HK-2 (cell line): Measurements from ENCODE around the gene SLC25A21.
"Not testable (repeated sequence)": the region's sequence is repeated elsewhere in the genome, so short reads cannot be mapped to it uniquely, and the experiment has no call there.

ENCODE experiments used
- DNase-seq: peaks from one replicate; pipeline ENCODE4 v3.0.0-alpha.2; 2018; ENCODE audit not compliant: unreplicated experiment

The SLC25A21 gene

GRCh38 chr14:37088356-37089215 is 83.8 kb downstream of the SLC25A21 start:
- DNase-seq: no peak

GRCh38 chr14:37087520-37087919 is 84.9 kb downstream of the SLC25A21 start:
- DNase-seq: no peak

DNA sequence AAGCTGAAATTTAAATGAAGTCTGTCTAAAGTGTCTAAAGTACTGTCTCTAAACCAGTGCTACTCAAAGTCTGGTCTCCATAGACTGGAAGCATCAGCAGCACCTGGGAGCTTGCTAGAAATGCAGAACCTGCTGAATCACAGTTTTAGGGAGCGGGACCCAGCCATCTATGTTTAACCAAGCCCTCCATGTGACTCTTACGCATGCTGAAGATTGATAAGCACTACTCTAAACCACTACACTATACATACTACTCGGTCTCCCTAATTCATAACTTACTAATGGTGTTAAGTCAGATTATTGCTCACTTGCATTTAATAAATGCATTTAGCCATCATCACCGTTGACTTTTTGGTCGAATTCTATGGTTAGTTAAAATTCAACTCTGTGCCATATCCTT is 88.8 kb downstream of the SLC25A21 start:
- no peak for DNase-seq

DNA sequence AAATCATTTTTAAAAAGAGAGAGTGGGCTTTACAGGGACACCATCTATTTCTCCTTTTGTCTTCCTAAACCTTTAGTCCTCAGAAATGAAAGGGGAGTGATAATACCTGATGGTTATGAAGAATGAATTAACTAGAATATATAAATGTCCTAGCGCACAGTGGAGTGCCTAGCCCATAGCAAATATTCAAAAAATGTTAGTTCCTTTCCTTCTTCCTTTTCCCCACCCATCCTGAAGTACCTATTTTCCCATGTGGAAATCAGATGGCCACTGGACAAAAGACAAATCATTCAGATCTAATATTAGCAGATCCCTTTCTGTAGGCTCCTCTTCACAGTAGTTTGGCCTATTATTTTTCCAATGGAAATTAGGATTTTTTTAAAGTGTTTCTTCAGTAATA is 90.0 kb downstream of the SLC25A21 start:
- no peak for DNase-seq

DNA sequence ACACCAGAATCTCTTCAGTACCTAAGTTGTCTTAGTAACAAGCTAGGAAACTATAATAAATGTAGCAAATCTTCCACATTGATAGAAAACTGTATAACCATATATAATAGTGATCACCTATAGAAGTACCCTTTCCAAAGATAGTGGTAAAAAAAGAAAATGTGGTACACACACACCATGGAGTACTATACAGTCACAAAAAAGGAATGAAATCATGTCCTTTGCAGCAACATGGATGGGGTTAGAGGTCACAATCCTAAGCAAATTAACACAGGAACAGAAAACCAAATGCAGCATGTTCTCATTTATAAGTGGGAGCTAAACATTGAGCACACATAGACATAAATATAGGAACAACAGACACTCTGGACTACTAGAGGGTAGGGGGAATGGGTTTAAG is 90.5 kb downstream of the SLC25A21 start:
- DNase-seq: no peak

GRCh38 chr14:37081218-37081617 is 91.2 kb downstream of the SLC25A21 start:
- DNase-seq: peak; percentile 34

GRCh38 chr14:37078131-37078530 is 94.3 kb downstream of the SLC25A21 start:
- DNase-seq: no peak

DNA sequence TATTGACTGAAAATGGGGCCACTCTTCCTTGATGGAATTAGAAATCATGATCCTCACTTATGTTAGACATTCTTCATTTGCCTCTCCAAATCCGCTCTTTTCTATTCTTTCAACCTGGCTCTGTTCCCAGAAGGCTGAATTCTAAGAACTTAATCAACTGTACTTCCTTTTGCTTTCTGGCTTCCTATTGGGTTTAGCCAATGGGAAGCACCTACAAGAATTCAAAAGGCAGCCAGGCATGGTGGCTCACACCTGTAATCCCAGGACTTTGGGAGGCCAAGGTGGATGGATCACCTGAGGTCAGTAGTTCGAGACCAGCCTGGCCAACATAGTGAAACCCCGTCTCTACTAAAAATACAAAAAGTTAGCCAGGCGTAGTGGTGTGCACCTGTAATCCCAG is 98.1 kb downstream of the SLC25A21 start:
- not testable (repeated sequence) for DNase-seq

DNA sequence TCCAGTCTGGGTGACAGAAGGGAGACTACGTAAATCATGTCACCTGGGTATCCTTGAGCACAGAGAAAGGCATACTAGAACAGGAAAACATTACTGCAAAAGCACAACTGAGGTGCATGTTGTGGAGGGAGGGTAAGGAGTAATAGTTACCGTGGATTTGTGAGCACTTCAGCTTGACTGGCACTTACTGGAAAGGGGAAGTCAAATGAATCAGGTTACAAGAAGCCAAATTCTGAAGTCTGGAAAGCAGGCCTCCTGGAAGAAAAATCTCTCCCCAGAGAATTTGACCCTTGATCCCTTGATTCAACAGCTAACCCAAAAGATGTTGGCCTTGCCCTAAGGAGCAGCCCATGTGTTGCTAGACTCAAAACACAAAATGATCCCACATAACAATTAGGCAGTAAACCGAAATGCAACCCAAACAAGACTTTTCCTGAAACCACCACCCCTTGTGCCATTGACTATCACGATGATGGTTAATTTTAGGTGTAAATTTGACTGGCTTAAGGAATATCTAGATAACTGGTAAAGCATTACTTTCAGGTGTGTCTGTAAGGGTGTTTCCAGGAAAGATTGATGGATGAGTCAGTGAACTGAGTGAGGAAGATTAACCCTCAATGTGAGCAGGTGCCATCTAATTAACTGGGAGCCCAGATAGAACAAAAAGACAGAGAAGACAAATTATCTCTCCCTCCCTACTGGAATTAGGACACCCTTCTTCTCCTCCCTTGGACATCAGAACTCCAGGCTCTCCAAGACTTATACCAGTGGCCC is 108.8 kb downstream of the SLC25A21 start:
- DNase-seq: no peak

DNA sequence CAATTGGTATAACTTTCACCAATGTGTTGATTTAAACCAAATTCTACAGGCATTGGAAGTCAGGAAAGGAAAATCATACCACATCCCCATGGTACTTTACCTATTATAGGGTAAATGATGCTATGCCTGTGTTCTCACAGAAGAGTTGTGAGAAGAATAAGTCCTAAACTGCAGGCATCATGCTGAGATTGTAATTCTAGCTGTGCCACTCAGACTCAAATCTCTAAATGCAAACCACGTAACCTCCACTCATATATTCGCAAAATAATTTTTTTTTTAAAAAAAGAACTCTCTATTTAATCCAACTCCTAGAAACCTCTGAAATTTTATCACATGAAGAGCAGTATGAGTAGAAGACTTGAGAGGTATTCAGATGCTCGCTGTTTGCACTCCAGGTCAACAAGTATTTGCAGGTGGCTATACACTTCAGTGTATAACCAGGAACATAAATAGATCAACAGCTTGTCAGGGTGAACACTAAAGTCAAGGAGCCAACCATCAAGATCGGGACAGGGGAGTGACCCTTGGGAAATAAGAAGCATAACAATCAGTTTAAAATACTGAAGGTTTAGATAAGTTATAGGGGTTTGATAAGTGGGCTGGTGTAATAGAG is 110.1 kb downstream of the SLC25A21 start:
- DNase-seq: no peak

- DNase-seq: no peak
Measured at GRCh38 chr14:37061697-37062096, 110.7 kb downstream of the SLC25A21 start.

DNA sequence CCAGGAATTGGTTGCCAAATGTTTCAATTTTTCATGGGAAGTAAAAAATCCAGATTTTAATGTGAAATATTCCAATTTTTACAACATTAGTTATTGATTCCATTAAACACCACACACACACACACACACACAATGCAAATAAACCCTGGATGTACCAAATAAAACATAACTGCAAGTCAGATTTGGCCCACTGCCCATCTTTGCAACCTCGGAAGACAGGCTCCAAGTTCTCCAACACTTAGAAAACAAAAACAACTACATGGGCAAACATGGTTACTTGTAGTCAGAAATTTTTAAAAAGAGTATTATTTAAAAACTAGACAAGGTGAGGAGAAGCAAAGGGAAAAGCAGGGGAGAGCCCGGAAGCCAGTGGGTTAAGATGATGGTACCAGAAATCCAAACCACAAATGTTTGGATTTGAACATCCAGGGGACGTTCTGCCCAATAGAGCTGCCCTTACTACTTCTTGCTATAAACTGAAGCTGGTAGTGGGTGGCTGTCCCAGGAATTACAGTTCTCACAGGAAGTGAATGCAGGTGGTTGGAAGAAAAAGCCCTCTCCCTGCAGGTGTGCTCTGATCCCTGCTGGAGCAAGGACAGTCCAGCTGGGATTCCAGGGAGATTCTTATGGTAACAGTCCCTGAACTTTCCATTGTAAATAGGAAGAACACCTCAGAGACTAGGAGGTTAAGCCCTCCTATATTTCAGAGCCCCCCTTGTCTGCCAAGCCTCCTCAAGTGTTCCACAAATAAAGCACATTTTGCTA is 111.7 kb downstream of the SLC25A21 start:
- no peak for DNase-seq

GRCh38 chr14:37057776-37058175 is 114.6 kb downstream of the SLC25A21 start:
- DNase-seq: no peak

- no peak for DNase-seq
Measured at GRCh38 chr14:37056473-37056872, 115.9 kb downstream of the SLC25A21 start.

DNA sequence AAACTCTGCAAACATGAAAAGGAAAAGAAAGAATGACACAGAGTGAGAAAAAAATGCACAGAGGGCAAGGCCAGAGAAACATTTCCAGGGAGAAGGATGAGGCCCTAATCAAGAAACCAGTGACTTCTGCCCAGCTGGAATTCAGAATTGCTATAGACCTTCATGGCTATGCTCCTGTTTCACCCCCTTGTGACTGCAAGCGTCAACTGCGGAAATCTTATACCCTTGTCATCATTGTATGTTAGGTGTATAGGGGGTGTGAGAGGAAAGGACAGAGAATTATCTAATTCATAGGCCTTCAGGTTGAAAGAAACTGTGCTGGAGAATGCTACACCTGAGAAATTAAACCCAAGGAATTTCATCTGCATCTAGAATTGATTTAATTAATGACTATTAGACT is 117.5 kb downstream of the SLC25A21 start:
- DNase-seq: no peak

DNA sequence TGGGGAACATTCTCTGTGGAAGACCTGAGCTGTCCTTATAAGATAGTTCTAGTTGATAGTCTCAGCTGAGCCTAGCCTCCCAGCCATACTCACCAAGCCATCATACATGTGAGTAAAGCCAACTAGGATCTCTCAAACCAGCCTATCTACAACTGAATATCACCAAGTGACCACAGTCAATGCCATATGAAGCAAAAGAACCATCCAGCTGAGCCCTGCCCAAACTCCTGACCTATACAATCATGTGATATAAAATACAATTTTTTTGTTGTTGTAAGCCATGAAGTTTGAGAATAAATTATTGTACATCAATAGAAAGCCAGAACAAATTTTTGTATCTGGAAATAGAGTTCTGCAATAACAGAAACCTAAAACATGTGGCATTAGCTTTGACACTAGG is 118.3 kb downstream of the SLC25A21 start:
- DNase-seq: no peak

DNA sequence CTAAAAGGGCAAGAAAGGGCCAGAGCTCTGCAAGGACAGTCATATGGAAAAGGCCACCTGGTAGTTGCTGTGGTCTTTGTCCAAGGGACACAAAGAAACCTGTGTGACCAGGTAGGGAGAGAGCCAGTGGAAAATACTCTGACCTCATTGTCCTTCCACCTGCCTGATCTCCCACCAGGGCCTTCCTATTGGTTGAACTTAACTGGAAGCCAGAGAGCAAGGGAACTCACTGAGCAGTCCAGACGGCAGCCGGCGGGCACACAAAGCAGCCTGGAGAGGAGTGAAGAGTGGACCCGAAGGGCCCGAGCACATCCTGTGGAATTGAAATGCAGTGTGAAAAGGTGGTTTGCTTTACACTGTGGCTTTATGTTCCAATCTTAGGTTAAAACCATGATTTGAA is 120.7 kb downstream of the SLC25A21 start:
- no peak for DNase-seq

GRCh38 chr14:37051153-37051552 is 121.3 kb downstream of the SLC25A21 start:
- no peak for DNase-seq

DNA sequence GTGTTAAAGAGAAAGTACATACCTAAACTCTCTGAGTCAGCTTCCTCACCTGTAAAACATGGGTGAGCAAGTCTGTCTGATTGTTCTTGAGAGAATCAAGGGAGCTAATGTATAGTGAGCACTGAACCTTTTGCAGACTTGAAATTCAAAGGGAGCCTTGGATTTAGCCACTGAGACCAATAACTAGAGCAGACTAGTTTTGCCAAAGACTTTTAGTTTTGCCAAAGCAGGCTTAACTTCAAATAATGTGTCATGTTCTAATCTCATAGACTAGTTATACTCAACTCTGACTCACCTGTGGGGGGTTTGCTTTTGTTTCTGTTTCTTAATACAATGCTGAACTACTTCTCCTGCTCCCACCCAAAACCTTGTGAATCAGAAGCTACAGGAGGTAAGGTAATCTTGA is 123.7 kb downstream of the SLC25A21 start:
- no peak for DNase-seq

- DNase-seq: no peak
Measured at GRCh38 chr14:37047996-37048395, 124.4 kb downstream of the SLC25A21 start.

DNA sequence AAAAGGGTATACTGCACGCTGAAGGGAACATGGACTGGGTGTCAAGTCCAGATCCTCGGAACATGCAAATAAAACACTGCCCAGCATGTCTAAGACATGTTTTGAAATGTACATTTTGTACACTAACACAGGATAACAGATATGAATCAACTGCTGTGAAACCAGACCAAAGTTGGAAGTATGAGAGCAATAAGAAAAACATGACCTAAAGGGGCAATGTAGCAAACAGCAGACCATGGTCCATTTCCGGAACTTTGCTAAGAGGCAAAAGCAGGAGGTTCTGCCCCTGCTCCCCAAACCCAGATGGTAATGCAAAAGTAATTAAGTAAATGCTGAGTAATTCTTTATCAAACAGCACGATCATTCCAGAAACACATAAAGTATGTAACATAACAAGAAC is 125.2 kb downstream of the SLC25A21 start:
- no peak for DNase-seq

GRCh38 chr14:37046815-37047214 is 125.6 kb downstream of the SLC25A21 start:
- no peak for DNase-seq
